Activated T-cell treated with anti-CD3 and anti-CD28 coated beads, Interleukin-2, amount 50 U/mL, for 4 hours (primary cell): Measurements from ENCODE around the gene CRYBG1. TPM values are rescaled to one million over a fixed set of nuclear protein-coding genes. Genes with fewer than 3 reads are reported as not detected.

Experiments
- ATAC-seq, 2 donors: fragments of 200-7000 bp; cut with Tn5 transposase; one replicate each; pipeline ENCODE4 v1.10.0; 2021
- DNase-seq: peaks from one replicate; pipeline ENCODE4 v3.0.0-alpha.2; 2020
- H3K27me3 Mint-ChIP-seq: one replicate; pipeline ENCODE4 v1.8.0; 2021; ENCODE audit warnings: low read depth, mixed read lengths
- H3K36me3 Mint-ChIP-seq: one replicate; pipeline ENCODE4 v1.8.0; 2022; ENCODE audit warnings: mixed read lengths; ENCODE audit not compliant: insufficient read depth
- H3K4me1 Mint-ChIP-seq: one replicate; pipeline ENCODE4 v1.8.0; 2021; ENCODE audit warnings: low read depth, mixed read lengths
- H3K4me3 Mint-ChIP-seq: one replicate; pipeline ENCODE4 v1.8.0; 2021; ENCODE audit warnings: mild to moderate bottlenecking, moderate library complexity, mixed read lengths
- H3K9me3 Mint-ChIP-seq: one replicate; pipeline ENCODE4 v1.8.0; 2021; ENCODE audit warnings: mixed read lengths
- total RNA-seq, 3 donors: library from RNA; stranded (reverse); gene quantifications; one replicate each; pipeline ENCODE4 v1.2.1, GENCODE V29; 2021

CRYBG1 gene
- total RNA-seq, 3 donors from 2014 or later, result 8.5 to 28.6 (median 20.1) TPM

DNA sequence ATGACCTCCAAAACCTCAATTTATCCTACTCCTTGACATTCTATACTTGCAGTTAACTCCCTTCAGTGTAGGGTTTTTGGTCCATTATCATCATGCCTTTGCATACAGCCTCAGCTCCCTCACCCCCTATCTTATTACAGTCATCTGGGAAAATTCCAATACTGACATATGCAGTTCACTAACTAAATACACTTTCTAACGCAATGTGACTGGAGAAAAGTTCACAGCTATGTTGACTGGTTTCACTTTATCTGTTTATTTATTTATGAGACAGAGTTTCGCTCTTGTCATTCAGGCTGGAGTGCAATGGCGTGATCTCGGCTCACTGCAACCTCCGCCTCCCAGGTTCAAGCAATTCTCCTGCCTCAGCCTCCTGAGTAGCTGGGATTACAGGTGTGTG lies 64.9 kb downstream of the CRYBG1 start:
- DNase-seq (no peak), ATAC-seq (no peak)
- no peaks in the 10 kb centered on the region for H3K9me3 Mint-ChIP-seq
- no peak overlapping the region for H3K4me3 Mint-ChIP-seq
- H3K4me1 Mint-ChIP-seq, result no peaks in the 10 kb centered on the region
- H3K27me3 Mint-ChIP-seq, result peaks cover 6% of the 10 kb centered on the region
- H3K36me3 Mint-ChIP-seq, result no peaks in the 10 kb centered on the region

DNA sequence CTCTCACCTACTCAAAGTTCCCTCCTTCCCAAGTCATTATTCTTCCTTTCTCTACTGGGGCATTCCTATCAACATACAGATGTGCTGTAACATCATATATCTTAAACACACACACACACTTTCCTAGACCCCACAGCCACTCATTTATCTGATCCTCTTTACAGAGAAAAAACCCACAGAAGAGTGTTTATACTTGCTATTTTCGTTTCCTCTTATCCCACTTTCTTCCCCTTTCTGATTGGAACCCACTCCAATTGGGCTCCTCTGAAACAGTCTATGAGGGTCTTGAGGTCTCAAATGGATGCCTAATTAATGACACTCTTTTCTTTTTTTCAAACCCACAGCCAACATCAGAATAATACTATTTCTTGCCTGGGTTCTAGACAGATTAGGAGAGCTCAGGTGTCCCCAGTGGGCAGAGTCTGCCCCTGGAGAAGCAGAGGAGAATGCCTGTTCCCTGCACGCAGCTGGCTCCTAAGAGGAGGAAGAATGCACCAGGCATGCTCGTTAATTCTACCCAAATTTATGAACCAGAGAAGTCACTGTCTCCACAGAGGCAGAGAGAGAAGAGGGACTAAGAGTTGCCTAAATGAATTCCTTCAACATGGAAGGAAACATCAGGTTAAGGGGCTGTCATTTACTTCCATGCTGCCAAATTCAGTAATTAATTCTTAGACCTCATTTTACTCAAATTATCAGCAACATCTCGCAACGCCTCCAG lies 65.9 kb downstream of the CRYBG1 start:
- no peaks in the 10 kb centered on the region for H3K4me1 Mint-ChIP-seq
- H3K4me3 Mint-ChIP-seq, result no peak overlapping the region
- ATAC-seq (no peak), DNase-seq (no peak)
- no peaks in the 10 kb centered on the region for H3K36me3 Mint-ChIP-seq
- no peaks in the 10 kb centered on the region for H3K9me3 Mint-ChIP-seq
- peaks cover 4% of the 10 kb centered on the region for H3K27me3 Mint-ChIP-seq

DNA sequence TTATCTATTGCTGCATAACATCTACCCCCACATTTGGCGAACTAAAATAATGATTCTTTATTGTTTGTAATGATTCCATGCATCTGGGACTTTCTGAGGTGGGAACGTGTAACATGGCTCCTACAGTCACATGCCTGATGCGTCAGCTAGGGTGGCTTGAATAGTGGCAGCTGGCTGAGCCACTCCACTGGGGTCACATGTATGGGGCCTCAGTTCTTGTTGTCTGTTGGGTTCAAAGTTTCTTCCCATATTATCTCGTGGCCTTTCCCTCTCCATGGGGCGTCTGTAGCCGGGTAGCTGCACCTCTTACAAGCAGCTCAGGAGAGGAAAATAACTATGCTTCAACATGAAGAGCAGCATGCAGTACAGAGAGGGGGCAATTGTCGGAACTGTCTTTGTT lies 69.9 kb downstream of the CRYBG1 start:
- Mint-ChIP-seq H3K4me3 (no peak overlapping the region), H3K36me3 (no peaks in the 10 kb centered on the region), H3K9me3 (no peaks in the 10 kb centered on the region), H3K4me1 (no peaks in the 10 kb centered on the region), H3K27me3 (peaks cover 6% of the 10 kb centered on the region)
- DNase-seq (no peak), ATAC-seq (no peak)

DNA sequence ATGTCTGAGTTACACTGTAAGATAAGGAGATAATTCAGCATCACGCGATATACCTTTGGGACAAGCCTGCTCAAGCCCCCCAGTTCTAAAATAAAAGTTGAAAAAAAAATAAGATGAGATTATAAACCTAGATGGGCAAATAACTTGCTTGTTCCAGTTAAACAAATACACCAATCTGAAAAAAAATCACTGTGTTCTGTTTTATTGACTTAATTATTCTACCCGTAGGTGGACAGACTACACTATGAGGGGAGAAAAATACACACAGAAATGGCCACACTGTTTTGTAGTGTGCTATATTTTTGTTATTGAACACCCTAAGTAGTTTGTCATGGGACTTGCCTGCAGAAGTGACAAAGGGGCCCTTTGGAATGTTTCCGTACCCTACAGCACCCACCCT lies 70.9 kb downstream of the CRYBG1 start:
- H3K27me3 Mint-ChIP-seq, result peaks cover 6% of the 10 kb centered on the region
- no peak for ATAC-seq
- H3K9me3 Mint-ChIP-seq, result no peaks in the 10 kb centered on the region
- no peak for DNase-seq
- no peak overlapping the region for H3K4me3 Mint-ChIP-seq
- H3K36me3 Mint-ChIP-seq, result no peaks in the 10 kb centered on the region
- H3K4me1 Mint-ChIP-seq, result no peaks in the 10 kb centered on the region

DNA sequence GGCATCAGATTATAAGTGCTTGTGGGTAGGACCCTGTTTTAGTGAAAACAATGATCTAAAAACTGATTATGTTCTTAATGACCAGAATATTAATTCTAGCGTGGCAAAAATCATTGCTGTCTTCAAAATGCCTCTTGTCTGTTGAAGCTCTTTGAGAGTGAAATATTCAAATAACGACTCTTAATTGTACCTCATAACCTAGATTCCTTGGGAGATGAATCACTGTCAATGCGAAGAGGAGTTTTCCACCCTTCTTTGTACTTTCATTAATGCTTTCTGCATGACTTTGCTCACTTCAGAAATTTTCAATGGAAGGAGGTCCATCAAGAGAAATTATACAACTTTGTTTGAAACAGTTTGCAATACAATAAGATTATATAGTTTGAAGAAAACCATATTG lies 71.5 kb downstream of the CRYBG1 start:
- Mint-ChIP-seq H3K4me1 (no peaks in the 10 kb centered on the region), H3K4me3 (no peak overlapping the region), H3K36me3 (no peaks in the 10 kb centered on the region), H3K9me3 (no peaks in the 10 kb centered on the region), H3K27me3 (peaks cover 6% of the 10 kb centered on the region)
- no peak for DNase-seq
- ATAC-seq, result no peak

DNA sequence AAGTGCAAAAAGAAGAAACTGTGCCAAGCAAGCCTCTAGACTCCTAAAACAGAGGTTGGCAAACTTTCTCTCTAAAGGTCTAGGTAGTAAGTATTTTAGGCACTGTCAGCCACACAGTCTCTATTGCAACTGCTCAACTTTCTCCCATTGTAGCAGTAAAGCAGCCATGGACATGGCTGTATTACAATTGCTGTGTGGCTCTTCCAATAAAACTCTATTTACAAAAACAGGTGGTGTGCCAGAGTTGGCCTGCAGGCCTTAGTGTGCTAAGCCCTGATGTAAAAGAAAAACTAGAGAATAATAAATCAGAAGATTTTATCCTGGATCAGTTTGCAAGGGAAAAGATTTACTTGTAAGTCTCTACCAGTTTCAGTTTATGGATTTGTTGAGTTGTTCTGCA lies 74.0 kb downstream of the CRYBG1 start:
- H3K4me1 Mint-ChIP-seq, result no peaks in the 10 kb centered on the region
- H3K27me3 Mint-ChIP-seq, result peaks cover 10% of the 10 kb centered on the region
- no peak overlapping the region for H3K4me3 Mint-ChIP-seq
- no peak for DNase-seq
- no peak for ATAC-seq
- H3K36me3 Mint-ChIP-seq, result no peaks in the 10 kb centered on the region
- no peaks in the 10 kb centered on the region for H3K9me3 Mint-ChIP-seq

DNA sequence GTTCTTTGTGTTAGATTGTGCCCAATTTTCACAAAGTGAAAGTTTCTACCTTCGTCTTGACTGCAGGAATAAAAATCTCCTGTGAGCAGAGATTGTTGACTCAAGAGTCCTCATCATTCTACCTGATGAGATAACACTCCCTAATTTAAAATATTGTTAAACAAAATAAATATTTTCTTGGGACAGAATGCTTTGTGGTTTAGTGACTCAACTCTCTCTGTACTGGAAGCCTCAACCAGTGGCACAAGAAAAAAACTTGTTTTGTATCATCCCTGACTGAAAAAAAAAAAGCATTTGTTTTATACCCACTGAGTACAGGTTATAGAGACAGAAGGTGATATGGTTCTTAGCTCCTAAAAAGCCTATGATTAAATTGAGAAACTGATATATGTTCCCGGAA lies 78.9 kb downstream of the CRYBG1 start:
- Mint-ChIP-seq H3K4me1 (no peaks in the 10 kb centered on the region), H3K9me3 (no peaks in the 10 kb centered on the region), H3K4me3 (no peak overlapping the region), H3K27me3 (peaks cover 40% of the 10 kb centered on the region), H3K36me3 (no peaks in the 10 kb centered on the region)
- ATAC-seq, result no peak
- DNase-seq, result no peak

DNA sequence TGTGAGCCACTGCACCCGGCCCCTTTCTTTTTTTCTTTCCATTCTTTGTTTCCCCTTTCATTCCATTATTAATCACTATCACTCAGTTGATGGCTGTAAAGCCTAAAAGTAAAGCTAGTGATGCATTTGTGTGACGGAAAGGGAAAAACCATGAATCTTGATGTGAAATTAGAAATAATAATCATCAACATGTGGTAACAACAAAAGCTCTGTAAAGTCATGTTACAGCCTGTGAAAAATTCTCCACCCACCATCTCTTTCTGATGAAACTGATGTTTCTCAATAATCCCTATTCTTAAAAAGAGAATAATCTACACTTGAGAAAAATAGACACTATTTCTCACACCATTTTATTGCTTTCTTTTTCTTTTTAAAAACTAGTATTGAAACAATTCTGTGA lies 80.0 kb downstream of the CRYBG1 start:
- ATAC-seq (no peak), DNase-seq (no peak)
- H3K27me3 Mint-ChIP-seq, result peaks cover 42% of the 10 kb centered on the region
- no peaks in the 10 kb centered on the region for H3K4me1 Mint-ChIP-seq
- no peaks in the 10 kb centered on the region for H3K9me3 Mint-ChIP-seq
- H3K4me3 Mint-ChIP-seq, result no peak overlapping the region
- no peaks in the 10 kb centered on the region for H3K36me3 Mint-ChIP-seq

DNA sequence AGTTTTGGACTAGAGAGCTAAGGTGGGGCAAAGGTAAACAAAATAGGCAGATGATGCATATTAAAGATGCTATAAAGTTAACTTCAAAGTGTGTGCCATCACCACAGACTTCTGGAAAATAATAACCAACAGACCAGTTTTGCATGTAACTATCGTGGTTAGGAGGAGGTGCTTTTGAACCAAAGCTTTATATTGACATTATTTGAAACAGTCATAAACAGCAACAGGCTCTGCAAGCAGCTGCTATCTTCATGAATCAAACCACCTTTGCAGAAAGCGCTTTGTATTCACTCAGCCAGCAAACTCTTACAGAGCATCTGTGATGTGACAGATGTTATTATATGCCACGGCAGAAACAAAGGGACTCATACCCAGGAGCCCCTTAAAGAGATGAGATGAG lies 81.9 kb downstream of the CRYBG1 start:
- H3K4me1 Mint-ChIP-seq, result no peaks in the 10 kb centered on the region
- ATAC-seq (no peak), DNase-seq (no peak)
- no peaks in the 10 kb centered on the region for H3K9me3 Mint-ChIP-seq
- H3K4me3 Mint-ChIP-seq, result no peak overlapping the region
- H3K27me3 Mint-ChIP-seq, result peaks cover 42% of the 10 kb centered on the region
- no peaks in the 10 kb centered on the region for H3K36me3 Mint-ChIP-seq

DNA sequence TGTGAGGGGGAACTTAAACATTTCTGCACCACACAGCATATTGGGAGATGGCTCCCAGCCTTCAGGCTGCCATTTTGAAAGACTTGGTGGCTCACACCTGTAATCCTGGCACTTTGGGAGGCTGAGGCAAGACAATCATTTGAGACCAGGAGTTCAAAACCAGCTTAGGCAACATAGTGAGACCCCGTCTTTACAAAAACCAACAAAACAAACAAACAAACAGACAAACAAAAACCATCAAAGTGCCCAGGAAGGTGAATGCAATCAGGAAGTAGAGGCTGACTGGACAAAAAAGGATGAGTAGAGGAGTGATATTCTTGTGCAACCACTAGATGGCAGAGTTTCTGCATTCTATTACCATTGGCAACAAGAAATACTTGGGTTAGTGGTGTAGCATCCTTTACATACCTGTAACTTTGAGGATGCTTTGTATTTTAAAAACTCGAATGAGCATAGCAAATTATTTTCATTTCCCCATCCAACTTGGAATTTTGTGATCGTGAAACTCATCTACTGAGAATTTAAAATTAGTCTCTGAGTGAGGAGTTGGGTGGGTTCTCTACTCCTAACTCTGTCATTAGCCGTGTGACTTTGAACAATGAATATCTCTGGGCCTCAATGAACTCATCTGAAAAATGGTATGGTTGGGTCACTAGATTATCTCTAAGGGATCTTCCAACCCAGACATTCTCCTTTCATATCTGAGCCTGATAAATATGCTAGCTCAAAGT lies 84.4 kb downstream of the CRYBG1 start:
- no peak for DNase-seq
- no peaks in the 10 kb centered on the region for H3K36me3 Mint-ChIP-seq
- peak; percentile 58 to 80 for ATAC-seq
- H3K9me3 Mint-ChIP-seq, result no peaks in the 10 kb centered on the region
- H3K4me3 Mint-ChIP-seq, result no peak overlapping the region
- peaks cover 32% of the 10 kb centered on the region for H3K27me3 Mint-ChIP-seq
- H3K4me1 Mint-ChIP-seq, result peaks cover 13% of the 10 kb centered on the region

DNA sequence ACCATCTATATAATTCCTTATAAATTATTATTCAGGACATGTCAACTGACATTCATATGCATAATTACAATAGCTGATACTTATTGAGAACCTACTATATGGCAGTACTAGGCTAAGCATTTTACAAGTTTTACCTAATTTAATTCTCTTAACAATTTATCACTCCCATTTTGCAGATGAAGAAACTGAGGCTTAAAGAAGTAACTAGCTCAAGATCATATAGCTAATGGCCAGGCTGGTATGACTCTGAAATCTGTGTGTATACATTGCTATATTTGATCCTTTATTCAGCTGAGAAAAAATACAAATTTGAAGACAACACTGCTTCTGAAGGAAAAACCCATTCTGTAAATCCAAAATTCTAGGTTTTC lies 85.0 kb downstream of the CRYBG1 start:
- H3K27me3 Mint-ChIP-seq, result peaks cover 26% of the 10 kb centered on the region
- H3K36me3 Mint-ChIP-seq, result no peaks in the 10 kb centered on the region
- no peak for DNase-seq
- no peak overlapping the region for H3K4me3 Mint-ChIP-seq
- H3K4me1 Mint-ChIP-seq, result peaks cover 13% of the 10 kb centered on the region
- H3K9me3 Mint-ChIP-seq, result no peaks in the 10 kb centered on the region
- no peak for ATAC-seq

DNA sequence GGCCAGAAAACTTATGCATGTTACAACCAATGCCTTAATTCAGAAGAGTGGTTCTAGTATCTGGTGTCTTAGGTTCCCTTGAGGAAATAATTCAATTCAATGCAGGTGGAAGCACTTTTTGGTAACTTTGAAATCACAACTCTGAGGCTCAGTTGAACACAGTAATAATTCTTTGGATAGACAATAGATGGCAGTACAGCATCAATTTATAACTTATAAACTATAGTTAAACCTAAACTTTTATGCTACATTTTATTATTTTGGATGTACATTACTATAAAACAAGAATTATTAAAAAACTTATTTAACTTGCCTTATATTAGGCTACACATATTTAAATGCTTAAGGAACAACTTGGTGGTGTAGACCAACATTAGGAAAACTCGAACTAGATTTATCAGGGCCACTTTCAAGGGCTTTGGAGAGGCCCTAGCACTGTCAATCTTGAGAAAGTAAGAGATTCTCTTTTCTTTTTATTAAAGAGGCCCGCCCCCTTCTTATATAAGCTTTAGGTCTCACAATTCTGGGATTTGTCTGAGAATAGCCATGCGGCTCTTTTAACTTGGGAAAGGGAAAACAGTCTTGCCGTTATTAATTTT lies 85.9 kb downstream of the CRYBG1 start:
- ATAC-seq (no peak), DNase-seq (no peak)
- Mint-ChIP-seq H3K36me3 (no peaks in the 10 kb centered on the region), H3K27me3 (peaks cover 19% of the 10 kb centered on the region), H3K4me1 (peaks cover 13% of the 10 kb centered on the region), H3K4me3 (no peak overlapping the region), H3K9me3 (no peaks in the 10 kb centered on the region)

DNA sequence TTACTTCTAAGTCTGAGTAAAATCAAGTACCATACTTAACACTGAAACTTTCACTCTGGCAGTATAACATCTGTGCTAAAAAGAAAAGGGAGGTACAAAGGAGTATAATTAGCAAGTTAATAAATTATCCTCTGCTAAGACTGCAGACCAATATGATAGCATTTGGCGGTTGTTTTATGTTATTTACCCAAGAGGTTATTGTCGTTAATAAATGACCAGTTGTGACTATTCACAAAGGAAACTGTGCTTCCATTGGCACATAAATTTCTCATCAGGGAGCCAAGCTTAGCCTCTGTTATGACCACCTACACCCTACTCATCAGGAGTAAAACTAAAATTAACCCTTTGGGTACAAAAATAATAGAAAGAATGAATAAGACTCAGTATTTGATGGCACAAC lies 86.5 kb downstream of the CRYBG1 start:
- no peaks in the 10 kb centered on the region for H3K9me3 Mint-ChIP-seq

DNA sequence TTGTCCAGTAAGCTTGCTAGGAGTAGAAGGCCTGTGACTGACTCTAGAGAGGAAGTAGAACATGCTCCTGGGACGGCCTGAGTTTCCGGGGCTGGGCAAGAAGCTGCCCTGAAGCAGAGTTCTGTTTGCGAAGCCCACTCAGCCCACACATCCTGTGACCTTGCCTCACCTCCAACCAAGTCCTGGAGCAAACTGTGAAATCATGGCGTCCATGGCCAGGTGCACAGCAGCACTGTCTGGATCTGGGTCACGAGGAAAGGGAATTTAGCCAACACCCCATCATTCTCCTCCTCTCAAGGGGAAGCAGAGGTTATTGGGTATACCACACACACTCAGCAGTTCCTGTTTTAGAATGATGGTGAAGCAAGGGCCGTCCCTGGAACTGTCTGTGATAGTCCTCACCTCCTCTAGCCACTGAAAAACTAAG lies 87.5 kb downstream of the CRYBG1 start:
- H3K4me1 Mint-ChIP-seq, result peaks cover 13% of the 10 kb centered on the region
- peaks cover 8% of the 10 kb centered on the region for H3K27me3 Mint-ChIP-seq
- peak; percentile 47 to 52 for ATAC-seq
- DNase-seq, result no peak
- no peak overlapping the region for H3K4me3 Mint-ChIP-seq
- no peaks in the 10 kb centered on the region for H3K36me3 Mint-ChIP-seq
- H3K9me3 Mint-ChIP-seq, result no peaks in the 10 kb centered on the region

More for the DNA sequence above, 86.5 kb downstream of the CRYBG1 start:
- H3K4me3 Mint-ChIP-seq, result no peak overlapping the region
- H3K36me3 Mint-ChIP-seq, result no peaks in the 10 kb centered on the region
- peaks cover 13% of the 10 kb centered on the region for H3K4me1 Mint-ChIP-seq
- DNase-seq, result no peak
- H3K27me3 Mint-ChIP-seq, result peaks cover 18% of the 10 kb centered on the region
- no peak for ATAC-seq

DNA sequence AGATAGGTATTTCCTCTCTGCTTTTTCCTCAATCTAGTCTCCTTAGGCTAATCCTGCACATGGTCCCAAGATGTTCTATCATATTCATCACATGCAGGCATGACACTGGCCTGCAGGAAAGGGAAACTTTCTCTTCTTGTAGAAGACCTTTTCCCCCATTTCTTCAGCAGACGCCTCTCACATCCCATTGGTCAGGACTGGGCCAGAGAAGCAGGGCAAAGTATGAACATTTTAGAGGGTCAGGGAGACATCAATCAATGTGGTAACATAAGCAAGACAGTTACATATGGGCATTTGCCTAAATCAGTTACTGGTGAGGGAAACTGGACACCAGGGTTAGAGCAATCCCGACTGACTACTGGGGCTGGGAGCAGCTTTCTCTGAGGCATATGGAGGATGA lies 90.1 kb downstream of the CRYBG1 start:
- no peaks in the 10 kb centered on the region for H3K27me3 Mint-ChIP-seq
- ATAC-seq (no peak), DNase-seq (no peak)
- no peak overlapping the region for H3K4me3 Mint-ChIP-seq
- H3K9me3 Mint-ChIP-seq, result no peaks in the 10 kb centered on the region
- H3K36me3 Mint-ChIP-seq, result no peaks in the 10 kb centered on the region
- H3K4me1 Mint-ChIP-seq, result peaks cover 13% of the 10 kb centered on the region
